ENCODE data around the gene MANEAL. TPM values are rescaled to one million over a fixed set of nuclear protein-coding genes. Genes with fewer than 3 reads are reported as not detected.

Gene MANEAL
- total RNA-seq, 2 donors from 2014 or later = 1.0 to 3.1 TPM

GRCh38 chr1:37840711-37841110 lies 47.1 kb downstream of the MANEAL start:
- peaks cover 0 to 5% of the 10 kb centered on the region in 2 donors for H3K36me3 Mint-ChIP-seq
- H3K9me3 Mint-ChIP-seq = no peaks in the 10 kb centered on the region
- peak overlapping the region in 1 of 2 donors; percentile 12 for H3K27ac Mint-ChIP-seq
- DNase-seq (ENCODE audit: low spot score in 2 of 2) (no peak), ATAC-seq (no peak)

GRCh38 chr1:37841652-37842051 lies 48.0 kb downstream of the MANEAL start:
- Mint-ChIP-seq H3K9me3 (no peaks in the 10 kb centered on the region), H3K36me3 (peaks cover 0 to 5% of the 10 kb centered on the region in 2 donors), H3K27ac (no peak overlapping the region)
- no peak for ATAC-seq
- DNase-seq (ENCODE audit: low spot score in 2 of 2) = no peak

GRCh38 chr1:37844536-37844935 lies 50.9 kb downstream of the MANEAL start:
- DNase-seq (ENCODE audit: low spot score in 2 of 2) (no peak), ATAC-seq (no peak)
- H3K36me3 Mint-ChIP-seq = peaks cover 0 to 5% of the 10 kb centered on the region in 2 donors
- H3K9me3 Mint-ChIP-seq = no peaks in the 10 kb centered on the region
- H3K27ac Mint-ChIP-seq = peak overlapping the region; percentile 6 to 14

DNA sequence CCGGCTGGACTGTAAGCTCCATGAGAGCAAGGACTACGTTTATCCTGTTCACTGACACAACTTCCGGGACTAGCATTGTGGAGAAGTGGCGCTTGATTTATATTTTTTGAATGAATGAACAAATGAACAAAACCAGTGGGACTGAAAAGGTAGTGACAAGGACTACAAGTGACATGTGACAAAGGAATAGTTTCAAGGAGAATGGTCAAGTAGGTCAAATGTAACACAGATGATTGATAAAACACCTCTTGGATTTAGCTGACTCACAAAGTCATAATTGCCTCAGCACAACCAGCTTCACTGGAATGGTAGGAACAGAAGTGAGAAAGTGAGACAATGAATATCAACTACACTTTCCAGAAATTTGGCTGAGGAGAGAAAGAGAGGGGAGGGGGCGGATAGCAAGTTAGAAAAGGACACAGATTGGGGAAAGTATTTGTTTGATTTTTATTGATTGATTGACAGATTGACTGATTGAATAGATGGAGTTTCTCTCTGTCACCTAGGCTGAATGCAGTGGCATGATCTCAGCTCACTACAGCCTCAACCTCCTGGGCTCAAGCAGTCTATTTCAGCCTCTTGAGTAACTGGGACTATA lies 51.5 kb downstream of the MANEAL start:
- Mint-ChIP-seq H3K27ac (peak overlapping the region in 1 of 2 donors; percentile 14), H3K36me3 (peaks cover 0 to 5% of the 10 kb centered on the region in 2 donors), H3K9me3 (no peaks in the 10 kb centered on the region)
- ATAC-seq (no peak), DNase-seq (ENCODE audit: low spot score in 2 of 2) (no peak)

DNA sequence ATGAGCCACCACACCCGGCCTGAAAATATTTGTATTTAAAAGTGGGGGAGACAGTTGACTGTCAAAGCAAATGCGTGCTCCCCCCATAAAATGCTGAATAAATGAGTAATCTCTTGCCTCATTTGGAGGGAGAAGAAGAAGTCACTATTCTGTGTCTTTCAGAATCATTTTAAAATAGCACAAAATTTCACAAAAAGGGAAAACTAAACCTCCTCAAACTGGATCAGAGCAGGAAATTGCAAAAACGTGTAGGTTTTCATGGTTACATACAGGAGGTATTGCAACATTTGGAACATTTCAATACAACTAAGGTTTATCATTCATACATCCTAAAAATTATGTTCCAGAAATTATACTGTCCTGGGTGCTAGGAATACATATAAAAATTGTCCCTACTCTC lies 52.1 kb downstream of the MANEAL start:
- H3K9me3 Mint-ChIP-seq = no peaks in the 10 kb centered on the region
- DNase-seq (ENCODE audit: low spot score in 2 of 2) (no peak), ATAC-seq (no peak)
- peak overlapping the region in 1 of 2 donors; percentile 80 for H3K27ac Mint-ChIP-seq
- H3K36me3 Mint-ChIP-seq = peaks cover 0 to 5% of the 10 kb centered on the region in 2 donors

DNA sequence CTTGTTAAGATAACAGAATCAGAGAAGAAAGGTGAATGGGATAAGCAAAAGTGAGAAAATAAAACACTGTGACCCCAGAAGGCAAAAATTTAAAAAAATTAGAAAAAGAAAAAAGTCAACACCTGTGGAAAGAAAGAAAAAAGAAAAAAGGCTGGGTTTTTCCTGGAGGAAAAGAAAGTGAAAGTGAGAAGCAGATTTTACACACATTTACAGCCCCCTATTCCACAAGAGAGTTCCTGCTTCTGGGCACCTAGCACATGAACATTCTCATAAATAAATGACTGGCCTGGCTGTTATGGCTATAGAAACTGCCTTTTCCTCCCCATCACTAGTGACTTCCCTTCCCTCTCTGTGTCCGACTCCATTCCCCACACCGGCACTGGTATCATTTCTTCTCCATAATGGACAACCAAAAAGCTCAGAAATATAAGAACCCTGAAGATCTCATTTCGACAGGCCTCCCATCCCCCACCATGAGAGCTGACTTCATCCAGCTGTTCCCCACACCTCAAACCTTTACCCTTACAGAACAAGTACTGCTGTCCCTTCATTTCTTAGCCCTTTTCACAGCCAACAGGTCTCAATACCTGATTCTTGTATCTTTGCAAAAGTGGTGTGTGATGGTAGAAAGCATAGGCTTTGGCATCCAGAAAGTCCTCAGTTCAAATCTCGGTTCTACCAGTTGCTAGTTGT lies 53.1 kb downstream of the MANEAL start:
- Mint-ChIP-seq H3K9me3 (no peaks in the 10 kb centered on the region), H3K27ac (peak overlapping the region; percentile 62 to 80), H3K36me3 (peaks cover 0 to 5% of the 10 kb centered on the region in 2 donors)
- ATAC-seq (peak; percentile 18 to 30), DNase-seq (ENCODE audit: low spot score in 2 of 2) (no peak)

DNA sequence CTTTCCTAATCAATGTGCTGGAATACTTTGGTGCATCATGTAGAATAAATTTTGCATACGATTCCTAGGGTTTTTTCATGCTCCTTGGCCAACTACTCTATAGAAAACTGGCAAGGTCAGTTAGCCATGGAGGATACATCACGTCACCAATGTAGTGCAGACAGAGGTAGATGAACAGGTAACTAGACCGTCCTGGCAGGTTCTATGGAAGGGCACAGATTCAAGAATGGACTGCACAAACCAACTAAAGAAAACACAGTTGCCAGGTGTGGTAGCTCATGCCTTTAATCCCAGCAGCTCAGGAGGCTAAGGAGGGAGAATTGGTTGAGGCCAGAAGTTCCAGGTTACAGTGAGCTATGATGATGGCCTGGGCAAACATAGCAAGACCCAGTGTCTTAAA lies 55.8 kb downstream of the MANEAL start:
- no peak for DNase-seq (ENCODE audit: low spot score in 2 of 2)
- H3K36me3 Mint-ChIP-seq = peaks cover 8 to 12% of the 10 kb centered on the region in 2 donors
- no peak for ATAC-seq
- no peaks in the 10 kb centered on the region for H3K9me3 Mint-ChIP-seq
- H3K27ac Mint-ChIP-seq = no peak overlapping the region

DNA sequence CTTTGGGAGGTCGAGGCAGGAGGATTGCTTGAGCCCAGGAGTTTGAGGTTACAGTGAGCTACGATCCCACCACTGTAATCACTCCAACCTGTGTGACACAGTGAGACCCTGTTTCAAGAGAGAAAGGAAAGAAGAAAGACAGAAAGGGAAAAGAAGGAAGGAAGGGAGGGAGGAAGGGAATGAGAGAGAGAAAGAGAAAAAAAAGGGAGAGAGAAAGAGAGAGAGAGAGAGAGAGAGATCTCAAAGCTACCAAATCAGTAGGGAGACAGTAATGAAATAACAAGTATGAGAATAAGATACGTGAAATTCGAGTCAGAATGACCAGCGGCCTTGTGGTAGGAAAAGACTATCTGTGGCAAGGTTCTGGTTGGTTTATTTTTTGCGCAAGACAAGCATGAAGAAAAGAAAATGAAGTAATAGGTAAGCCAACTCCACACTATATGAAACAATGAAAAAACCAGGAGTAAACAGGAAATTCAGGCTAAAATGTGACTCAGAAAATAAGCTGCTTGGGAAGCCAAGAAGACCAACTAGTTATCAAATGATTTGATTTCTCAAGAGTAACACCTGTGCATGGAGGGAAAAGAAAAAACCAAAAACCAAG lies 56.8 kb downstream of the MANEAL start:
- Mint-ChIP-seq H3K36me3 (peaks cover 8 to 10% of the 10 kb centered on the region in 2 donors), H3K27ac (no peak overlapping the region), H3K9me3 (no peaks in the 10 kb centered on the region)
- ATAC-seq (no peak), DNase-seq (ENCODE audit: low spot score in 2 of 2) (no peak)

Other genes starting within 250 kb of the MANEAL start
- gene SNIP1, start 239.6 kb upstream of the MANEAL start, total RNA-seq = 10 to 100 TPM; 22.1 to 29.5 TPM
- gene DNALI1, start 236.9 kb upstream of the MANEAL start, total RNA-seq = not detected
- gene GNL2, start 197.9 kb upstream of the MANEAL start, total RNA-seq = 10 to 100 TPM; 70.3 to 75.7 TPM
- gene RSPO1, start 159.0 kb upstream of the MANEAL start, total RNA-seq = not detected
- gene CDCA8, start 101.3 kb upstream of the MANEAL start, total RNA-seq = 10 to 100 TPM; 60.7 to 82.2 TPM
- 1 to 10 TPM in 1 of 2 donors, under 1 TPM in 1; 0.14 to 3.0 TPM for gene EPHA10, start 28.7 kb upstream of the MANEAL start, total RNA-seq
- 10 to 100 TPM; 18.8 to 21.4 TPM for gene C1orf122, start 13.9 kb downstream of the MANEAL start, total RNA-seq
- 10 to 100 TPM; 25.7 to 39.3 TPM for gene YRDC, start 14.4 kb downstream of the MANEAL start, total RNA-seq
- 10 to 100 TPM; 21.0 to 23.4 TPM for gene MTF1, start 65.7 kb downstream of the MANEAL start, total RNA-seq
- gene INPP5B, start 153.2 kb downstream of the MANEAL start, total RNA-seq = 10 to 100 TPM; 34.2 to 52.7 TPM
- 10 to 100 TPM; 92.9 to 99.3 TPM for gene SF3A3, start 196.2 kb downstream of the MANEAL start, total RNA-seq
- gene FHL3, start 211.7 kb downstream of the MANEAL start, total RNA-seq = 10 to 100 TPM; 17.9 to 39.0 TPM
- gene UTP11, start 218.9 kb downstream of the MANEAL start, total RNA-seq = 10 to 100 TPM; 55.7 to 92.2 TPM